ENCODE measurements around the gene TM9SF3. TPM values are rescaled to one million over a fixed set of nuclear protein-coding genes. Genes with fewer than 3 reads are reported as not detected.
"Not testable (repeated sequence)": the region's sequence is repeated elsewhere in the genome, so short reads cannot be mapped to it uniquely, and the experiment has no call there.

Gene TM9SF3
- total RNA-seq, 1 donor from 2014 or later = 121 TPM

- DNase-seq (ENCODE audit: low read depth, low spot score) = no peak
Measured at GRCh38 chr10:96600337-96600736, 13.5 kb upstream of the TM9SF3 start.

- no peak for DNase-seq (ENCODE audit: low read depth, low spot score)
Measured at GRCh38 chr10:96598846-96599245, 12.0 kb upstream of the TM9SF3 start.

- no peak for DNase-seq (ENCODE audit: low read depth, low spot score)
Measured at GRCh38 chr10:96596422-96597407, 9.9 kb upstream of the TM9SF3 start.

GRCh38 chr10:96595741-96596140 is 8.9 kb upstream of the TM9SF3 start:
- no peak for DNase-seq (ENCODE audit: low read depth, low spot score)

- no peak for DNase-seq (ENCODE audit: low read depth, low spot score)
Measured at GRCh38 chr10:96591946-96592345, 5.1 kb upstream of the TM9SF3 start.

- no peak for DNase-seq (ENCODE audit: low read depth, low spot score)
Measured at GRCh38 chr10:96588616-96589419, 2.0 kb upstream of the TM9SF3 start.

GRCh38 chr10:96588060-96588554 is 1.3 kb upstream of the TM9SF3 start:
- DNase-seq (ENCODE audit: low read depth, low spot score) = no peak

- peak; percentile 40 for DNase-seq (ENCODE audit: low read depth, low spot score)
Measured at GRCh38 chr10:96587264-96588059, 650 bp upstream of the TM9SF3 start.

GRCh38 chr10:96585736-96586418 is 935 bp downstream of the TM9SF3 start:
- no peak for DNase-seq (ENCODE audit: low read depth, low spot score)

GRCh38 chr10:96584474-96584873 is 2.3 kb downstream of the TM9SF3 start:
- no peak for DNase-seq (ENCODE audit: low read depth, low spot score)

GRCh38 chr10:96584035-96584434 is 2.8 kb downstream of the TM9SF3 start:
- no peak for DNase-seq (ENCODE audit: low read depth, low spot score)

- DNase-seq (ENCODE audit: low read depth, low spot score) = no peak
Measured at GRCh38 chr10:96579133-96579532, 7.7 kb downstream of the TM9SF3 start.

GRCh38 chr10:96578633-96579032 is 8.2 kb downstream of the TM9SF3 start:
- no peak for DNase-seq (ENCODE audit: low read depth, low spot score)

GRCh38 chr10:96578022-96578421 is 8.8 kb downstream of the TM9SF3 start:
- DNase-seq (ENCODE audit: low read depth, low spot score) = no peak

- no peak for DNase-seq (ENCODE audit: low read depth, low spot score)
Measured at GRCh38 chr10:96577069-96577468, 9.7 kb downstream of the TM9SF3 start.

- DNase-seq (ENCODE audit: low read depth, low spot score) = no peak
Measured at GRCh38 chr10:96576277-96576980, 10.4 kb downstream of the TM9SF3 start.

GRCh38 chr10:96574564-96574963 is 12.2 kb downstream of the TM9SF3 start:
- DNase-seq (ENCODE audit: low read depth, low spot score) = not testable (repeated sequence)

- no peak for DNase-seq (ENCODE audit: low read depth, low spot score)
Measured at GRCh38 chr10:96573036-96573435, 13.8 kb downstream of the TM9SF3 start.

GRCh38 chr10:96570983-96571964 is 15.5 kb downstream of the TM9SF3 start:
- no peak for DNase-seq (ENCODE audit: low read depth, low spot score)

Data from pulmonary artery endothelial cell (primary cell).